ENCODE measurements around the gene PARP3.
"Not testable (repeated sequence)": the region's sequence is repeated elsewhere in the genome, so short reads cannot be mapped to it uniquely, and the experiment has no call there.

The PARP3 gene

GRCh38 chr3:51941798-51942602 lies at the start of gene PARP3, which contains the start of gene RRP9:
PARP3 (plus strand) TSS chr3:51942363; CDS start chr3:51943356, 993 bp downstream.
RRP9 (minus strand) TSS chr3:51941904; CDS start chr3:51941867, 37 bp downstream.
- Histone ChIP-seq H3K4me1 (ENCODE audit: insufficient read depth, low read length) (peaks cover 16% of the 10 kb centered on the region), H2AFZ (ENCODE audit: low read depth, low read length) (peak within 1 kb of the TSS; percentile 55), H3K4me3 (ENCODE audit: low read length) (peak within 1 kb of the TSS; percentile 80), H3K27me3 (ENCODE audit: insufficient read depth, low read length) (no peaks in the 10 kb centered on the region), H3K36me3 (ENCODE audit: insufficient read depth, low read length) (peaks cover 14% of the 10 kb centered on the region), H3K9me3 (ENCODE audit: low read length) (no peaks in the 10 kb centered on the region)

- H3K36me3 ChIP-seq (ENCODE audit: insufficient read depth, low read length): no peaks in the 10 kb centered on the region
- H3K4me3 ChIP-seq (ENCODE audit: low read length): no peak overlapping the region
- H3K4me1 ChIP-seq (ENCODE audit: insufficient read depth, low read length): no peaks in the 10 kb centered on the region
- no peaks in the 10 kb centered on the region for H3K9me3 ChIP-seq (ENCODE audit: low read length)
- H2AFZ ChIP-seq (ENCODE audit: low read depth, low read length): no peak overlapping the region
- H3K27me3 ChIP-seq (ENCODE audit: insufficient read depth, low read length): peaks cover 2% of the 10 kb centered on the region
Measured at GRCh38 chr3:51894391-51894790, 47.8 kb upstream of the PARP3 start.

- Histone ChIP-seq H3K9me3 (ENCODE audit: low read length) (no peaks in the 10 kb centered on the region), H3K27me3 (ENCODE audit: insufficient read depth, low read length) (peaks cover 2% of the 10 kb centered on the region), H3K36me3 (ENCODE audit: insufficient read depth, low read length) (no peaks in the 10 kb centered on the region), H2AFZ (ENCODE audit: low read depth, low read length) (no peak overlapping the region), H3K4me1 (ENCODE audit: insufficient read depth, low read length) (no peaks in the 10 kb centered on the region), H3K4me3 (ENCODE audit: low read length) (no peak overlapping the region)
Measured at GRCh38 chr3:51894939-51895338, 47.2 kb upstream of the PARP3 start.

GRCh38 chr3:51896607-51897305 lies 45.4 kb upstream of the PARP3 start:
- H3K4me3 ChIP-seq (ENCODE audit: low read length): no peak overlapping the region

GRCh38 chr3:51897391-51897790 lies 44.8 kb upstream of the PARP3 start:
- H3K4me3 ChIP-seq (ENCODE audit: low read length): no peak overlapping the region
- H3K9me3 ChIP-seq (ENCODE audit: low read length): no peaks in the 10 kb centered on the region
- no peak overlapping the region for H2AFZ ChIP-seq (ENCODE audit: low read depth, low read length)
- H3K4me1 ChIP-seq (ENCODE audit: insufficient read depth, low read length): no peaks in the 10 kb centered on the region
- H3K27me3 ChIP-seq (ENCODE audit: insufficient read depth, low read length): peaks cover 5% of the 10 kb centered on the region
- H3K36me3 ChIP-seq (ENCODE audit: insufficient read depth, low read length): no peaks in the 10 kb centered on the region

More at GRCh38 chr3:51896607-51897305, 45.4 kb upstream of the PARP3 start:
- Histone ChIP-seq H3K36me3 (ENCODE audit: insufficient read depth, low read length) (no peaks in the 10 kb centered on the region), H3K9me3 (ENCODE audit: low read length) (no peaks in the 10 kb centered on the region), H3K4me1 (ENCODE audit: insufficient read depth, low read length) (no peaks in the 10 kb centered on the region), H2AFZ (ENCODE audit: low read depth, low read length) (no peak overlapping the region), H3K27me3 (ENCODE audit: insufficient read depth, low read length) (peaks cover 5% of the 10 kb centered on the region)

- not testable (repeated sequence) for H3K9me3 ChIP-seq (ENCODE audit: low read length); H3K4me1 ChIP-seq (ENCODE audit: insufficient read depth, low read length); H3K27me3 ChIP-seq (ENCODE audit: insufficient read depth, low read length); H3K36me3 ChIP-seq (ENCODE audit: insufficient read depth, low read length); H3K4me3 ChIP-seq (ENCODE audit: low read length); H2AFZ ChIP-seq (ENCODE audit: low read depth, low read length)
Measured at GRCh38 chr3:51900043-51900442, 42.1 kb upstream of the PARP3 start.

- H3K4me1 ChIP-seq (ENCODE audit: insufficient read depth, low read length); H3K36me3 ChIP-seq (ENCODE audit: insufficient read depth, low read length); H2AFZ ChIP-seq (ENCODE audit: low read depth, low read length); H3K9me3 ChIP-seq (ENCODE audit: low read length); H3K27me3 ChIP-seq (ENCODE audit: insufficient read depth, low read length); H3K4me3 ChIP-seq (ENCODE audit: low read length): not testable (repeated sequence)
Measured at GRCh38 chr3:51902361-51902760, 39.8 kb upstream of the PARP3 start.

- no peak overlapping the region for H3K4me3 ChIP-seq (ENCODE audit: low read length)
- H3K4me1 ChIP-seq (ENCODE audit: insufficient read depth, low read length): no peaks in the 10 kb centered on the region
- H3K9me3 ChIP-seq (ENCODE audit: low read length): no peaks in the 10 kb centered on the region
- H3K36me3 ChIP-seq (ENCODE audit: insufficient read depth, low read length): no peaks in the 10 kb centered on the region
- no peak overlapping the region for H2AFZ ChIP-seq (ENCODE audit: low read depth, low read length)
- H3K27me3 ChIP-seq (ENCODE audit: insufficient read depth, low read length): peaks cover 3% of the 10 kb centered on the region
Measured at GRCh38 chr3:51904034-51904823, 37.9 kb upstream of the PARP3 start.

- Histone ChIP-seq H3K9me3 (ENCODE audit: low read length) (no peaks in the 10 kb centered on the region), H3K4me3 (ENCODE audit: low read length) (no peak overlapping the region), H3K27me3 (ENCODE audit: insufficient read depth, low read length) (no peaks in the 10 kb centered on the region), H3K36me3 (ENCODE audit: insufficient read depth, low read length) (no peaks in the 10 kb centered on the region), H2AFZ (ENCODE audit: low read depth, low read length) (no peak overlapping the region), H3K4me1 (ENCODE audit: insufficient read depth, low read length) (no peaks in the 10 kb centered on the region)
Measured at GRCh38 chr3:51908026-51908425, 34.1 kb upstream of the PARP3 start.

- no peaks in the 10 kb centered on the region for H3K9me3 ChIP-seq (ENCODE audit: low read length)
- H3K4me1 ChIP-seq (ENCODE audit: insufficient read depth, low read length): no peaks in the 10 kb centered on the region
- no peak overlapping the region for H2AFZ ChIP-seq (ENCODE audit: low read depth, low read length)
- no peaks in the 10 kb centered on the region for H3K36me3 ChIP-seq (ENCODE audit: insufficient read depth, low read length)
- no peak overlapping the region for H3K4me3 ChIP-seq (ENCODE audit: low read length)
- H3K27me3 ChIP-seq (ENCODE audit: insufficient read depth, low read length): no peaks in the 10 kb centered on the region
Measured at GRCh38 chr3:51916418-51916817, 25.7 kb upstream of the PARP3 start.

- H3K36me3 ChIP-seq (ENCODE audit: insufficient read depth, low read length): no peaks in the 10 kb centered on the region
- H3K27me3 ChIP-seq (ENCODE audit: insufficient read depth, low read length): no peaks in the 10 kb centered on the region
- H3K9me3 ChIP-seq (ENCODE audit: low read length): no peaks in the 10 kb centered on the region
- H2AFZ ChIP-seq (ENCODE audit: low read depth, low read length): no peak overlapping the region
- no peak overlapping the region for H3K4me3 ChIP-seq (ENCODE audit: low read length)
- H3K4me1 ChIP-seq (ENCODE audit: insufficient read depth, low read length): no peaks in the 10 kb centered on the region
Measured at GRCh38 chr3:51921081-51921578, 21.0 kb upstream of the PARP3 start.

- Histone ChIP-seq H3K9me3 (ENCODE audit: low read length) (no peaks in the 10 kb centered on the region), H3K4me3 (ENCODE audit: low read length) (no peak overlapping the region), H2AFZ (ENCODE audit: low read depth, low read length) (no peak overlapping the region), H3K27me3 (ENCODE audit: insufficient read depth, low read length) (no peaks in the 10 kb centered on the region), H3K4me1 (ENCODE audit: insufficient read depth, low read length) (no peaks in the 10 kb centered on the region), H3K36me3 (ENCODE audit: insufficient read depth, low read length) (no peaks in the 10 kb centered on the region)
Measured at GRCh38 chr3:51927061-51927977, 14.8 kb upstream of the PARP3 start.

Measured in neuron (in vitro differentiated cells).